ENCODE data around the gene ZFHX3.

- TF ChIP-seq CTCF (IDR thresholded peaks at IDR 0.05; ENCODE audit: extremely low read depth in 1 of 2, insufficient read depth in 1 of 2, low read depth in 1 of 2, low read length in 2 of 2): no peak
- TF ChIP-seq MAX (IDR thresholded peaks at IDR 0.05; ENCODE audit: insufficient read depth, insufficient read length): no peak
- no peak for TF ChIP-seq EZH2 (IDR thresholded peaks at IDR 0.05; ENCODE audit: borderline replicate concordance, low read depth, low read length, severe bottlenecking)
- TF ChIP-seq POLR2A (IDR thresholded peaks at IDR 0.05; ENCODE audit: low read depth, low read length): no peak
- TF ChIP-seq POLR2AphosphoS5 (IDR thresholded peaks at IDR 0.05; ENCODE audit: insufficient read depth, low read depth, low read length): no peak
- TF ChIP-seq FOS (IDR thresholded peaks at IDR 0.05; ENCODE audit: borderline replicate concordance, insufficient read depth, low read length): no peak
- no peak for TF ChIP-seq JUN (IDR thresholded peaks at IDR 0.05; ENCODE audit: borderline replicate concordance, insufficient read depth, insufficient read length, low read depth)
- no peak for TF ChIP-seq GATA2 (IDR thresholded peaks at IDR 0.05; ENCODE audit: insufficient read depth, insufficient read length, low read depth, low read length)
- no peak for TF ChIP-seq MYC (IDR thresholded peaks at IDR 0.05; ENCODE audit: low read depth, low read length)
These were observed 110.6 kb downstream of the ZFHX3 start for GRCh38 chr16:72937360-72937759.

Data from endothelial cell of umbilical vein (primary cell).